Common myeloid progenitor, CD34-positive (primary cell): ENCODE results near the gene RPP30.
A peak's percentile ranks its signal among the peaks of the same experiment; 100 is the strongest.

Experiments used
- CTCF ChIA-PET: fragments of 350-600 bp; sonication (Branson Sonifier 250); formaldehyde crosslinking; loops from one replicate; lab custom pipeline; 2021; ENCODE audit warnings: antibody characterized with exemption; lab: Charles Lee
- POLR2A ChIA-PET: fragments of 350-600 bp; sonication (Branson Sonifier 250); formaldehyde crosslinking; loops from one replicate; lab custom pipeline; 2021; ENCODE audit warnings: antibody characterized with exemption; lab: Charles Lee
- DNase-seq, 3 donors: peaks; one replicate each; pipeline versions ENCODE4 v3.0.0 to v3.0.0-alpha.2; 2013
- H3K27ac ChIP-seq, 2 experiments: 1 replicate in 1 of 2; 2 replicates in 1 of 2; pipeline ENCODE4 v1.7.0; 2013; ENCODE audit warnings: inconsistent platforms in 2 of 2, low read length in 2 of 2, mild to moderate bottlenecking in 2 of 2, low read depth in 1 of 2, moderate library complexity in 1 of 2; ENCODE audit not compliant: severe bottlenecking in 2 of 2, insufficient read depth in 1 of 2, poor library complexity in 1 of 2
- H3K27me3 ChIP-seq, 5 experiments: replicated peaks in 2 of 5; 1 replicate in 3 of 5; 2 replicates in 2 of 5; pipeline versions ENCODE4 v1.6.1 to v1.7.0; 2013; ENCODE audit warnings: low read length in 4 of 5, mild to moderate bottlenecking in 2 of 5, moderate library complexity in 2 of 5, inconsistent platforms in 1 of 5; ENCODE audit not compliant: insufficient read depth in 5 of 5, control insufficient read depth in 4 of 5
- H3K36me3 ChIP-seq, 4 experiments: 1 replicate in 2 of 4; 2 replicates in 2 of 4; pipeline versions ENCODE4 v1.6.1 to v1.7.0; 2013; ENCODE audit warnings: low read length in 3 of 4, control low read depth in 1 of 4, mild to moderate bottlenecking in 1 of 4; ENCODE audit not compliant: control insufficient read depth in 4 of 4, insufficient read depth in 4 of 4
- H3K4me1 ChIP-seq, 4 experiments: 1 replicate in 3 of 4; 2 replicates in 1 of 4; pipeline versions ENCODE4 v1.6.1 to v1.7.1; 2013; ENCODE audit warnings: low read length in 3 of 4, mild to moderate bottlenecking in 3 of 4, control low read depth in 1 of 4, inconsistent platforms in 1 of 4, moderate library complexity in 1 of 4; ENCODE audit not compliant: control insufficient read depth in 4 of 4, insufficient read depth in 4 of 4; ENCODE audit errors: control extremely low read depth in 1 of 4
- H3K4me3 ChIP-seq, 7 experiments: 1 replicate in 4 of 7; 2 replicates in 3 of 7; pipeline versions ENCODE4 v1.5.1 to v1.7.0; 2013; ENCODE audit warnings: mild to moderate bottlenecking in 7 of 7, low read length in 6 of 7, moderate library complexity in 6 of 7, inconsistent platforms in 2 of 7, low read depth in 2 of 7, control low read depth in 1 of 7; ENCODE audit not compliant: insufficient read depth in 4 of 7, control insufficient read depth in 1 of 7; ENCODE audit errors: extremely low read depth in 1 of 7
- H3K9me3 ChIP-seq, 5 experiments: 1 replicate in 4 of 5; 2 replicates in 1 of 5; pipeline versions ENCODE4 v1.6.1 to v1.7.1; 2013; ENCODE audit warnings: low read length in 4 of 5, mild to moderate bottlenecking in 2 of 5, inconsistent platforms in 1 of 5, low read depth in 1 of 5, moderate library complexity in 1 of 5; ENCODE audit not compliant: control insufficient read depth in 4 of 5, insufficient read depth in 2 of 5; ENCODE audit errors: control extremely low read depth in 1 of 5
- WGBS: methylation state at CpG from one replicate; pipeline ENCODE4 v1.1.5; 2013; ENCODE audit not compliant: insufficient coverage; 5-methylcytosine and 5-hydroxymethylcytosine counted together

The RPP30 gene

DNA sequence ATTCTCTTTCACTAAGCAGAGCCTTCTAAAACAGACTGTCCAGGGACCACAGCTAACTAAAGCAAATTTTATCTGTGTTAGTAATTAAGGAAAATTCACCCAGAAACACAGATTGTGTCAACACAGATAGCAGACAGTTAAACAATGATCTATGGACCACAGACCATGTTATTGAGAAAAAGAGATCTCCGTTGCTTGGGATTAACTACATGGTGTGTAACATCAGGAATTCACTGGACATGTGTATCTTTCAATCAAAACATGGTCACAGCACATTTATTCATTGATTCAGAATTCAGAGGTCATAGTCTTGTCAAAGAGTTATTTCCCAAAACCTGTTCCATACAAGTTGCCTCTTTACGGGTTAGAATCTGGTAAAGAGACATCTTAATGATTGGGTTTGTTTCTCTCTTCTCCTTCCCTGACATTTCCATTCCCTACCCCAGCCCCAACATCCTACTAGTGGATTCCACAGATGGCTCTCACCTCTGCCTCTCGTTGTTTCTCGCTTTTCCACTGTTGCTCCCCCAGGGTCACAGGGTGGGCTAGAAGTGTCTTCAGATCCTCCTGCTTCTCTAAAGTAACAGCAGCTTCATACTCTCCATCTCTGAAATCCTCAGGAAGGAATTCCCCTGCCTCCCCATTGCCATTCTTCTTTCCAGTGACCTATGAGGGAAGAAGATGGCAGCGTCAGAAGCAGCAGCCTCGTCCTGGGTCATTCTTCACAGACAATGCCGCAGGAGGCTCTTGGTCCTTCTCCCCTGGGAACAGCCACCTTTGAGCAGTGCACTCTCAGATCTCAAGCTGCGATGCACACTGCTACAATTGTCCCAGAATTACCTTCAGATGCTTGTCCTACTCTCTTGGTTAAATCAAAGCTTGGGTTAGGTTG is 48.2 kb downstream of the RPP30 start:
- 96% methylated on average over 7 of the region's 8 CpGs for WGBS
- no peak overlapping the region for H3K27ac ChIP-seq
- DNase-seq: no peak
- no peaks in the 10 kb centered on the region for H3K36me3 ChIP-seq
- CTCF ChIA-PET: interaction anchor here (1.0 to 1.1 kb wide), 3 partner anchors 9 to 331 kb away, joined by 3 read pairs; no protein-coding TSS in a partner anchor
- POLR2A ChIA-PET: interaction anchor here (0.7 kb wide), 2 partner anchors 12 to 1566 kb away, joined by 3 to 5 read pairs; no protein-coding TSS in a partner anchor
- H3K4me1 ChIP-seq: no peaks in the 10 kb centered on the region
- H3K4me3 ChIP-seq: no peak overlapping the region
- H3K27me3 ChIP-seq: peaks cover 0 to 8% (median 2%) of the 10 kb centered on the region in 5 experiments
- no peaks in the 10 kb centered on the region for H3K9me3 ChIP-seq

DNA sequence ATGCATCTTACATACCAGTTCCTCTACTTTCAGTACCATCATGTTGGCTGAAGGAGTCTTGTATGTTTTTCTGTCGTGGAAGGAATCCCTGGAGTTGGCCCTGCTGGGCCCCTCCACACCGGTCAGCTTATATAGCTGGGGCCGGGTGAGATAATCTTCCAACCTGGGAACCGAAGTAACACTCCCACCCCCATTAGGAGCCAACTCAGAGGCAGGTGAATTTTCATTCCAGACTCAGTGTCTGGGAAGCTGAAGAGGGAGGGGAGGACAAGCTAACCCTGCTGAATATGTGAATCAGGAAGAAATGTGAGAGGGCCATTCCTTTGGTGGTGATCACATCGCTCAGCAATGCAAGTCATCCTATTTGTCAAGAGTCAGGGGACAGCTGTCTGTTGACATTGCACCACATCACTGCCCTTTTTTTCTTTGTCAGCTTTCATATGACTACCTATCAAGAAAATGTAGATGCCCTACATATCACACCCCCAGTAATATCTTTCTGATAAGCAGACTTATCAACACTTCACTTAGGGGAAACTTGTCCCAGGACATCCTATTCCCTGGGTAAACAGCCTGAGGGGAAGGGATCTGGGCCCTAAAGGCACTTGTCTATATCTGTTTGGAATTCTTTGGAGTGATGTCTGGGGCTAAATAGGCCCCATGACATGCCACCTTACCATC is 49.4 kb downstream of the RPP30 start, which contains the start of gene ANKRD1:
Gene ANKRD1 (minus strand): TSS at position 102 of the 681 bp plus-strand sequence. CDS start 60 bp downstream, at position 42.
- ChIA-PET POLR2A (no interaction called here), CTCF (interaction anchor here (0.5 to 1.4 kb wide), 6 partner anchors 9 to 1334 kb away, joined by 3 to 5 read pairs (median 3); no protein-coding TSS in a partner anchor)
- WGBS: 80% methylated on average over 1 of the region's 5 CpGs
- DNase-seq: peak in 1 of 3 donors; percentile 5
- Histone ChIP-seq H3K4me3 (no peak within 1 kb of the TSS), H3K27me3 (peaks cover 0 to 6% (median 0%) of the 10 kb centered on the region in 5 experiments), H3K36me3 (no peaks in the 10 kb centered on the region), H3K4me1 (no peaks in the 10 kb centered on the region), H3K9me3 (no peaks in the 10 kb centered on the region), H3K27ac (no peak within 1 kb of the TSS)

DNA sequence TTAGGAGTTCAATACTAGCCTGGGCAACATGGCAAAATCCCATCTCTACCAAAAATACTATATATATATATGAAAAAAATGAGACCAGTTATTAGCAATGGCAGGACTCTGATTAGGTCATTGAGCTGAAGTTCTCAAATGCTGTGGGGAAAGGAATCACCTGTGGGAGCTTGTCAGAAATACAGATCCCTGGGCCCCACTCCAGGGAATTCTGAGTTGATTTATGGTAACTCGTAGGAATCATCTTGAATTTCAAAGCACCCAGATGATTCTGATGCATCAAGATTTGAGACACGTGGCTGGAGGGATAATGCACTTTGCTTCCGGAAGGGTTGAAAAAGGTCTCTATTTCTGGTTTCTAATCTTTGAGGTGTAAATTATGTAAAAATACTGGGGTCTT is 50.1 kb downstream of the RPP30 start:
- no peak for DNase-seq
- no peaks in the 10 kb centered on the region for H3K4me1 ChIP-seq
- ChIA-PET POLR2A (no interaction called here), CTCF (interaction anchor here (1.4 kb wide), 1 partner anchor 42 kb away, joined by 5 read pairs; no protein-coding TSS in a partner anchor)
- no peak overlapping the region for H3K27ac ChIP-seq
- no peaks in the 10 kb centered on the region for H3K36me3 ChIP-seq
- H3K4me3 ChIP-seq: no peak overlapping the region
- H3K9me3 ChIP-seq: no peaks in the 10 kb centered on the region
- 90% methylated on average over 3 of the region's 3 CpGs for WGBS
- peaks cover 0 to 5% (median 0%) of the 10 kb centered on the region in 5 experiments for H3K27me3 ChIP-seq

DNA sequence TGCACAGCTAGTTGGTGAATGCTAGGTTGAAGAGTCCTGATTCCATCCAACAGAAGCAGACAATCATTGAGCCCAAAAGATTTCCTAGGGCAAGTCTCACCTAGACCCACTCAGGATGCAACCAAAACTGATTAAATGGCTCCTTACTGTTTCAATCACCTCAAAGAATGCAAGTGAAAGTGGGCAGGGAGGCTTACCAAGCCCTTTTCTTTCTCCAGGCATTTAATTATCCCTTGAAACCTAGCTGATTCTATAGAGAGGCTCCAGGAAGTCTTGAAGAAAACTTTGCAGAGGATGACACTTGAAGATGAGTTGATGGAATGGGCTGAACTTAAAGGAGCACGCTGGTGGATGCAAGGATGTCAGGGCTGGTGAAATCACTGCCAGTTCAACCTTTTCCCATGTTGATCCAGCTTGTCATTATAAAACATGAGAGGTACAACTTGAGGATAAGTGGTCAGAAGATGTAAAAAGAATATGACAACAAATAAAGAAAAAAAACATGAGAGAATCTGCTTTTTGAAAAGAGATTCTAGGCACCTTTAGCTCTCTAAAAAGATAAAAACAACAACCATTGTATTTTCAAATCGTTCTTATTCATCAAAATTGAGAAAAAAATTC is 51.4 kb downstream of the RPP30 start:
- H3K4me3 ChIP-seq: no peak overlapping the region
- no peaks in the 10 kb centered on the region for H3K9me3 ChIP-seq
- no peak for DNase-seq
- no peak overlapping the region for H3K27ac ChIP-seq
- WGBS: 93% methylated on average over 2 of the region's 2 CpGs
- POLR2A ChIA-PET: no interaction called here
- no peaks in the 10 kb centered on the region for H3K36me3 ChIP-seq
- CTCF ChIA-PET: interaction anchor here (0.8 to 1.4 kb wide), 2 partner anchors 12 to 19 kb away, joined by 3 to 4 read pairs; no protein-coding TSS in a partner anchor
- H3K4me1 ChIP-seq: no peaks in the 10 kb centered on the region
- peaks cover 0 to 5% (median 0%) of the 10 kb centered on the region in 5 experiments for H3K27me3 ChIP-seq

DNA sequence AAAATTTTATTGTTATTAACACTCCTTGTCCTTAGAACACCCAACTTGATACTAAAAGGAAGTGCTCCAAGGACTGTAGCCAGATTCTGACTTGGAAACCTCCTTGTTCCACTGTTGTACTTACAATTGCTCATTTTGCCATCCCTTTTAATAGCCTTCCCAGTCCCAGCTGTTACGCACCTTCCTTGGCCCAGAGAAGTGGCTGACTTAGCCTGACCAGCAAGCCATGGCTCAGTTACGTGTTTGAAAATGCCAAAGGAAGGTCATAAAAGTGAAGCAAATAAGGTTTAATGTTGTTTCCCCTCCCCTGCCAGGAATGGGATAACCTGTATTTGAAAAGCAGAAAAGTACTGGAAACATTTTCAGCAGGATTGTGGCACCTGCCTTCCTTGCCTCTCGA is 52.8 kb downstream of the RPP30 start:
- no peak for DNase-seq
- no peaks in the 10 kb centered on the region for H3K4me1 ChIP-seq
- H3K4me3 ChIP-seq: no peak overlapping the region
- peaks cover 0 to 5% (median 0%) of the 10 kb centered on the region in 5 experiments for H3K27me3 ChIP-seq
- H3K36me3 ChIP-seq: no peaks in the 10 kb centered on the region
- WGBS: 100% methylated on average over 2 of the region's 3 CpGs
- no peak overlapping the region for H3K27ac ChIP-seq
- CTCF ChIA-PET: no interaction called here
- POLR2A ChIA-PET: no interaction called here
- H3K9me3 ChIP-seq: no peaks in the 10 kb centered on the region

DNA sequence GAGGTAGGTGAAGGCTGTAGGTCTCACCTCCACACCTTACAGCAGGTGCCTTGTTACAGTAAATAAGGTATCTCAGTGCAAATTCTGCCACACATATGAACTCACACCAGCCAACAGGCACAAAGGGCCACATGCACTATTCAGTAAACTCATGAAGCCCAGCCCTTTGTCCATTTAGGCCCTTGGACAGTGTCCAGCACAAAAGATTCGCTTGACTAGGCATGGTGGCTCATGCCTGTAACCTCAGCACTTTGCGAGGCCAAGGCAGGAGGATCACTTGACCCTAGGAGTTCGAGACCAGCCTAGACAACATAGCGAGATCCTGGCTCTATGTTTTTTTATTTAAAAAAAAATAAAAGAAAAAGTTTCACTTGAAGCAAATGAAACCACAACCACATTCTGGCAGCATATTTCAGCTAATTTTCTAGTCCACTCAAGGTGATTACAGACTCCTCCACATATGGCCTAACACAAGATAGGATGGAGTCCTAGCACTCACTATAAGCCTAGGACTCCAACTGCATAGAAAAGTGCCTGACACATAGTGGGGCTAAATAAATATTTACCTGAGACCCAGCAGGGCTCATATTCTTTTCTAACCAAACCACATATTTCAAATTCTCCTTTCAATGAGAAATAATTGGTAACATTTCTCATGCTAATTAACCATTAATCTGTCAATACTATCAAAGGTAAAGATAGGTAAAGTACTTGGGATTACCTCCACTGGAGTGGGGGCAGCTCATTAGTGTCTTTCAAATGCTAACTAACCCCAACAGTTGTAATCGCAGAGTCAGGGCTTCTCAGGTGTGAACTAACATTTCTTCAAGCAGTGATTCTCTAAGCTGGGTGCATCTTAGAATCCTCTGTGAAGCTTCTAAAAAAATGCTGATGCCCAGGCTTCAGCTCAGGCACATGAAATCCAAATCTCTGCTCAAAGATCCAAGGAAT is 53.6 kb downstream of the RPP30 start:
- no peaks in the 10 kb centered on the region for H3K36me3 ChIP-seq
- H3K4me3 ChIP-seq: no peak overlapping the region
- CTCF ChIA-PET: interaction anchor here (1.2 to 2.4 kb wide), 2 partner anchors 11 to 13 kb away, joined by 3 to 8 read pairs; no protein-coding TSS in a partner anchor
- no peaks in the 10 kb centered on the region for H3K9me3 ChIP-seq
- DNase-seq: no peak
- POLR2A ChIA-PET: no interaction called here
- H3K27me3 ChIP-seq: peaks cover 0 to 3% (median 0%) of the 10 kb centered on the region in 5 experiments
- peaks cover 0 to 4% (median 1%) of the 10 kb centered on the region in 4 experiments for H3K4me1 ChIP-seq
- WGBS: 100% methylated on average over 2 of the region's 5 CpGs
- H3K27ac ChIP-seq: no peak overlapping the region
